NCI-H748 (cell line): ENCODE measurements around the gene PRKAG2.

ENCODE experiments used
- DNase-seq: peaks from one replicate; lab custom pipeline; 2025; ENCODE audit not compliant: unreplicated experiment; lab: John Stamatoyannopoulos, UW

The PRKAG2 gene

GRCh38 chr7:151683615-151684407, 193.1 kb downstream of the PRKAG2 start:
- DNase-seq = no peak

- no peak for DNase-seq
Measured at GRCh38 chr7:151682831-151683614, 193.9 kb downstream of the PRKAG2 start.

GRCh38 chr7:151681726-151682125, 195.2 kb downstream of the PRKAG2 start:
- no peak for DNase-seq

GRCh38 chr7:151680810-151681209, 196.1 kb downstream of the PRKAG2 start:
- DNase-seq = no peak

GRCh38 chr7:151679881-151680612, 196.9 kb downstream of the PRKAG2 start:
- no peak for DNase-seq

- no peak for DNase-seq
Measured at GRCh38 chr7:151679071-151679708, 197.7 kb downstream of the PRKAG2 start.

GRCh38 chr7:151678227-151678604, 198.7 kb downstream of the PRKAG2 start:
- DNase-seq = no peak

GRCh38 chr7:151677581-151678226, 199.2 kb downstream of the PRKAG2 start:
- no peak for DNase-seq

- DNase-seq = no peak
Measured at GRCh38 chr7:151676759-151677158, 200.2 kb downstream of the PRKAG2 start.

- DNase-seq = no peak
Measured at GRCh38 chr7:151675196-151675920, 201.6 kb downstream of the PRKAG2 start.

- peak; percentile 6 for DNase-seq
Measured at GRCh38 chr7:151674161-151674920, 202.6 kb downstream of the PRKAG2 start.

- no peak for DNase-seq
Measured at GRCh38 chr7:151673216-151673615, 203.7 kb downstream of the PRKAG2 start.

- no peak for DNase-seq
Measured at GRCh38 chr7:151672716-151673115, 204.2 kb downstream of the PRKAG2 start.

- no peak for DNase-seq
Measured at GRCh38 chr7:151671514-151671913, 205.4 kb downstream of the PRKAG2 start.

GRCh38 chr7:151669762-151670161, 207.2 kb downstream of the PRKAG2 start:
- no peak for DNase-seq

- no peak for DNase-seq
Measured at GRCh38 chr7:151666886-151667285, 210.0 kb downstream of the PRKAG2 start.

- no peak for DNase-seq
Measured at GRCh38 chr7:151665368-151665767, 211.5 kb downstream of the PRKAG2 start.

- DNase-seq = no peak
Measured at GRCh38 chr7:151664268-151664667, 212.6 kb downstream of the PRKAG2 start.

- DNase-seq = no peak
Measured at GRCh38 chr7:151663382-151664100, 213.4 kb downstream of the PRKAG2 start.
